OCI-LY1 (cell line): Measurements from ENCODE around the gene GBX1.

Source experiments
- H2AFZ ChIP-seq: fragments of 200-600 bp; sonication (generic), shearing (Covaris generic); 2 replicates; pipeline ENCODE4 v1.6.0; 2014; ENCODE audit warnings: antibody characterized with exemption, mild to moderate bottlenecking, low read length
- H3F3A ChIP-seq: fragments of 200-600 bp; sonication (generic), shearing (Covaris generic); 2 replicates; pipeline ENCODE4 v1.6.0; 2014; ENCODE audit warnings: mild to moderate bottlenecking, antibody characterized with exemption, low read length, moderate library complexity; ENCODE audit not compliant: insufficient read depth
- H3K27ac ChIP-seq: fragments of 200-600 bp; sonication (generic); 2 replicates; pipeline ENCODE4 v1.5.1; 2014; ENCODE audit warnings: low read length, mixed run types, mild to moderate bottlenecking, low read depth; ENCODE audit not compliant: poor library complexity, severe bottlenecking
- H3K27me3 ChIP-seq: fragments of 200-600 bp; sonication (generic); 2 replicates; pipeline ENCODE4 v1.6.0; 2014; ENCODE audit warnings: antibody characterized with exemption, mild to moderate bottlenecking, low read length, moderate library complexity; ENCODE audit not compliant: insufficient read depth
- H3K36me3 ChIP-seq: fragments of 200-600 bp; sonication (generic); 2 replicates; pipeline ENCODE4 v1.6.1; 2014; ENCODE audit warnings: mild to moderate bottlenecking, antibody characterized with exemption, low read length, moderate library complexity, mixed read lengths; ENCODE audit not compliant: insufficient read depth
- H3K4me1 ChIP-seq: fragments of 200-600 bp; sonication (generic); 2 replicates; pipeline ENCODE4 v1.5.1; 2014; ENCODE audit warnings: mild to moderate bottlenecking, low read length, moderate library complexity; ENCODE audit not compliant: insufficient read depth, severe bottlenecking
- H3K4me2 ChIP-seq: fragments of 200-600 bp; sonication (generic), shearing (Covaris generic); 2 replicates; pipeline ENCODE4 v1.6.1; 2014; ENCODE audit warnings: low read length
- H3K4me3 ChIP-seq: fragments of 200-600 bp; sonication (generic); 2 replicates; pipeline ENCODE4 v1.5.1; 2014; ENCODE audit warnings: low read length, low read depth, mild to moderate bottlenecking, mixed read lengths; ENCODE audit not compliant: poor library complexity, severe bottlenecking
- H3K79me2 ChIP-seq: fragments of 200-600 bp; shearing (Covaris generic); 2 replicates; pipeline ENCODE4 v1.6.1; 2016; ENCODE audit warnings: mixed run types, low read length, mixed read lengths; ENCODE audit not compliant: insufficient read depth
- H3K9ac ChIP-seq: fragments of 200-600 bp; sonication (generic), shearing (Covaris generic); 2 replicates; pipeline ENCODE4 v1.6.1; 2014; ENCODE audit warnings: mild to moderate bottlenecking, low read length, mixed read lengths
- H3K9me2 ChIP-seq: fragments of 200-600 bp; sonication (generic), shearing (Covaris generic); 2 replicates; pipeline ENCODE4 v1.6.1; 2014; ENCODE audit warnings: low read depth, mild to moderate bottlenecking, low read length, mixed read lengths
- H3K9me3 ChIP-seq: fragments of 200-600 bp; shearing (Covaris generic); 2 replicates; pipeline ENCODE4 v1.6.1; 2014; ENCODE audit warnings: low read length, mixed read lengths
- H4K20me1 ChIP-seq: fragments of 200-600 bp; sonication (generic), shearing (Covaris generic); 2 replicates; pipeline ENCODE4 v1.6.0; 2016; ENCODE audit warnings: mild to moderate bottlenecking, low read length; ENCODE audit not compliant: insufficient read depth
- EZH2 ChIP-seq: fragments of 200-600 bp; sonication (generic), shearing (Covaris generic); IDR thresholded peaks from 2 replicates; pipeline ENCODE4 v1.8.0; 2017; ENCODE audit warnings: borderline replicate concordance, mixed run types, mild to moderate bottlenecking, antibody characterized with exemption, low read length, moderate library complexity, mixed read lengths
- TF ChIP-seq, protein P1 (sequence below): fragments of 200-600 bp; sonication (generic), shearing (Covaris generic); IDR thresholded peaks from 2 replicates; pipeline ENCODE4 v1.5.1; 2017; ENCODE audit warnings: mild to moderate bottlenecking, antibody characterized with exemption, low read length, moderate library complexity, mixed read lengths

Gene GBX1

DNA sequence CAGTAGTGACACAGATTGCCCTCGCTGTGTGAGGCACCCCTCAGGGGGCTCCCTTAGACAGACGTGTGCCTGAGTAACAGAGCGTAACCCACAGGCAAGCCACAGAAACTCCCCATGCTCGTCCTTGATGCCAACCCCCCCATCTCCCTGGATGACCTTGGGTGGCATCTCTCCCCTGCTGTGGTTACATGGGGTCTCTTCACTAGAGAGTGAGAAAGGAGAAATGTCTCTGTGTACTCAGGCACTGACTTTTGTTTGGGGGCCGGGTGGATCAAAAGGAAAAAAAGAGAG, 20.7 kb upstream of the GBX1 start:
- no peak overlapping the region for H2AFZ ChIP-seq
- no peaks in the 10 kb centered on the region for H3K9me2 ChIP-seq
- TF ChIP-seq EZH2, result no peak
- TF ChIP-seq, protein P1, sequence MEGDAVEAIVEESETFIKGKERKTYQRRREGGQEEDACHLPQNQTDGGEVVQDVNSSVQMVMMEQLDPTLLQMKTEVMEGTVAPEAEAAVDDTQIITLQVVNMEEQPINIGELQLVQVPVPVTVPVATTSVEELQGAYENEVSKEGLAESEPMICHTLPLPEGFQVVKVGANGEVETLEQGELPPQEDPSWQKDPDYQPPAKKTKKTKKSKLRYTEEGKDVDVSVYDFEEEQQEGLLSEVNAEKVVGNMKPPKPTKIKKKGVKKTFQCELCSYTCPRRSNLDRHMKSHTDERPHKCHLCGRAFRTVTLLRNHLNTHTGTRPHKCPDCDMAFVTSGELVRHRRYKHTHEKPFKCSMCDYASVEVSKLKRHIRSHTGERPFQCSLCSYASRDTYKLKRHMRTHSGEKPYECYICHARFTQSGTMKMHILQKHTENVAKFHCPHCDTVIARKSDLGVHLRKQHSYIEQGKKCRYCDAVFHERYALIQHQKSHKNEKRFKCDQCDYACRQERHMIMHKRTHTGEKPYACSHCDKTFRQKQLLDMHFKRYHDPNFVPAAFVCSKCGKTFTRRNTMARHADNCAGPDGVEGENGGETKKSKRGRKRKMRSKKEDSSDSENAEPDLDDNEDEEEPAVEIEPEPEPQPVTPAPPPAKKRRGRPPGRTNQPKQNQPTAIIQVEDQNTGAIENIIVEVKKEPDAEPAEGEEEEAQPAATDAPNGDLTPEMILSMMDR, result no peak
- no peak overlapping the region for H3K9ac ChIP-seq
- no peak overlapping the region for H3K4me3 ChIP-seq
- no peak overlapping the region for H3K4me2 ChIP-seq
- no peaks in the 10 kb centered on the region for H3K9me3 ChIP-seq
- peaks cover 25% of the 10 kb centered on the region; the same call in 1 of the 2 replicates for H3K27me3 ChIP-seq
- no peaks in the 10 kb centered on the region for H3K4me1 ChIP-seq
- H4K20me1 ChIP-seq, result no peaks in the 10 kb centered on the region
- H3F3A ChIP-seq, result no peaks in the 10 kb centered on the region
- no peaks in the 10 kb centered on the region for H3K79me2 ChIP-seq
- H3K36me3 ChIP-seq, result no peaks in the 10 kb centered on the region
- no peak overlapping the region for H3K27ac ChIP-seq

DNA sequence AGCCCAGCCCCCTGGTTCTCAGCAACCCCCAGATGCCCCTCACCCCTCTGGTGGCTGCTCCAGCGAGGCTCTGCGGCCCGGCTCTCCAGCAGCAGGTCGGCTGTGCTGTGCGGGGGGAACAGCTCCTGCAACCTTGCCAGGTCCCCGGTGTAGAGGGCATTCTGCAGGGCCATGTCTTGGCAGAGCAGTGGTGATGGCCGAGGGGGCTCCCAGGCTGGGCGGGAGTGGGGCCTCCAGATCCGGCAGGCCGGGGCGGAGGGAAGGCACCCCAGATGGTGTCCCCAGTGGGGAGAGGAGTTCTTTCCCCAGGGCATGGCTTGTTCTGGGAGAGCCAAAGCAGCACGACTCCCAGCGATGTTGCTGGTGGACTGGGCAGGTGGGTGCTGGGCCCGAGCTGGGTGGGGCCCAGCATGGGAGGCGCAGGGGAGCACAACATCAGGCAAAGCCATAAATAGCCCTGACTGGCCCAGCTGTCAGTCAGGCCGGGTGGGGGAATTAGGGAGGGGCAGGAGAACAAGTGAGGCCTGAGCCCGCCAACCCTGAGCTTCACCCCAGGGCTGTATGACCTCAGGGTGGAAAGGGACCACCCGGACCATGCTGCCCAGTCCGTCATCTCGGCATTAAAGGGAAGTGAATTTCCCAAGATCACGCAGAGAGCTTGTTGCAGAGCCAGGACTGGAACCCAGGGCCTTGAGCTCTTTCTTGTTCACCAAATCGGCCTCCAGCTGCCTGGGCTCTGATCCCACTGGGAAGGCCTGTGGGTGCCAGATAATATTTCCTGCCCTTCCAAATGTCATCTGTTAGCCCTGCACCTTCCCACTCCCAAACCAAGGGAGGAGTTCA, 20.1 kb upstream of the GBX1 start:
- TF ChIP-seq, protein P1, result no peak
- no peak for TF ChIP-seq EZH2
- no peak overlapping the region for H3K9ac ChIP-seq
- H3K79me2 ChIP-seq, result no peaks in the 10 kb centered on the region
- no peaks in the 10 kb centered on the region for H4K20me1 ChIP-seq
- H3K4me1 ChIP-seq, result no peaks in the 10 kb centered on the region
- no peaks in the 10 kb centered on the region for H3K36me3 ChIP-seq
- H2AFZ ChIP-seq, result no peak overlapping the region
- H3K27me3 ChIP-seq, result peaks cover 28% of the 10 kb centered on the region; the same call in 1 of the 2 replicates
- no peak overlapping the region for H3K4me3 ChIP-seq
- H3K9me2 ChIP-seq, result no peaks in the 10 kb centered on the region
- H3K4me2 ChIP-seq, result no peak overlapping the region
- no peaks in the 10 kb centered on the region for H3K9me3 ChIP-seq
- H3F3A ChIP-seq, result no peaks in the 10 kb centered on the region
- H3K27ac ChIP-seq, result no peak overlapping the region

DNA sequence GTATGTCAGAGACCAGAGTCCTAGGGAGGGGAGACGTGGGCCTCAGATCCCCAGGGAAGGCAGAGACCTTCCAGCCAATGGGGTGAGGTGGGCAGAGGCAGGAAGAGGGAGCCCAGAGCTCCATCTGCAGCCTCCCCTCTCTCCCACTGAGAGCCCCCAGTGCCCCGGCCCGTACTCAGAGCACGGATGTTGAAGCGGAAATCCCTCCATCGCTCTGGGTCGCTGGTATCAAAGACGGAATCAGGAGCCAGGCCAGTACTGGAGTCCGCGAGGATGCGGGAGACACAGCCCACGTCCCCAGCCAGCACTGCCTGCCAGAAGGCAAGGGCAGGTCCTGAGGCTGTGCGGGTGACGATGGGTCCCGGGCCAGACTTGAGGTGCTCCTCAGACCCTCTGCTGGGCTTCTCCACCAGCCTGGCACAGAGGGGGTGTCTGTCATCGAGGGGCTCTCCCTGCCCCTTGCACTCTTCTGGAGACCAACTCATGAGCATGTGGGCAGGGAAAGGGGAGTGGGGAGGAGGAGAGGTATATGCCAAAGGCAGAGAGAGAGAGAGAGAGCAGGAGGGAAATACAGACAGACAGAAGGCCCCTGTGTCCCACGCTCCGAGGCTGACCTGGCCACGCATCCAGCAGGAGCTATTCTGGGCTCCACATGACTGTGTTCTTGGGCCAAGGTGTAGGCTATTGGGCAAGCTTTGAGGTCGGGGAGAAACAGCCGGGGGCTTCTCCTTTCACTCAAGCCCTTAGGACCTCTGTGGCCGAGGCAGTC, 19.3 kb upstream of the GBX1 start, which contains the start of gene ASB10:
Gene ASB10, minus strand, starts transcription at position 611 of the 769 bp plus-strand sequence. Its CDS starts 120 bp downstream, at position 491.
- Histone ChIP-seq H3K27me3 (peaks cover 32% of the 10 kb centered on the region; the same call in 1 of the 2 replicates), H4K20me1 (no peaks in the 10 kb centered on the region), H3F3A (no peaks in the 10 kb centered on the region), H3K9ac (no peak within 1 kb of the TSS), H3K27ac (no peak within 1 kb of the TSS), H3K36me3 (no peaks in the 10 kb centered on the region), H3K9me2 (no peaks in the 10 kb centered on the region), H3K9me3 (no peaks in the 10 kb centered on the region), H2AFZ (no peak within 1 kb of the TSS), H3K4me1 (no peaks in the 10 kb centered on the region), H3K4me3 (no peak within 1 kb of the TSS), H3K79me2 (no peaks in the 10 kb centered on the region), H3K4me2 (no peak within 1 kb of the TSS)
- TF ChIP-seq EZH2, result no peak
- TF ChIP-seq, protein P1, result no peak
